Measurements from ENCODE around the gene ADAMTS9.

ADAMTS9 gene

GRCh38 chr3:64650715-64651114 is 37.1 kb downstream of the ADAMTS9 start:
- no peak for DNase-seq

GRCh38 chr3:64650096-64650622 is 37.6 kb downstream of the ADAMTS9 start:
- DNase-seq, result peak; percentile 10

- no peak for DNase-seq
Measured at GRCh38 chr3:64648927-64649906, 38.6 kb downstream of the ADAMTS9 start.

GRCh38 chr3:64647825-64648224 is 40.0 kb downstream of the ADAMTS9 start:
- DNase-seq, result no peak

GRCh38 chr3:64645243-64645642 is 42.6 kb downstream of the ADAMTS9 start:
- DNase-seq, result no peak

GRCh38 chr3:64644483-64644882 is 43.3 kb downstream of the ADAMTS9 start:
- DNase-seq, result no peak

- DNase-seq, result no peak
Measured at GRCh38 chr3:64642327-64643151, 45.3 kb downstream of the ADAMTS9 start.

- peak; percentile 17 for DNase-seq
Measured at GRCh38 chr3:64638981-64639481, 48.8 kb downstream of the ADAMTS9 start.

GRCh38 chr3:64638511-64638910 is 49.3 kb downstream of the ADAMTS9 start:
- DNase-seq, result no peak

- no peak for DNase-seq
Measured at GRCh38 chr3:64634417-64634816, 53.4 kb downstream of the ADAMTS9 start.

- DNase-seq, result no peak
Measured at GRCh38 chr3:64631951-64632350, 55.8 kb downstream of the ADAMTS9 start.

- DNase-seq, result no peak
Measured at GRCh38 chr3:64627471-64628321, 60.1 kb downstream of the ADAMTS9 start.

- no peak for DNase-seq
Measured at GRCh38 chr3:64627042-64627441, 60.8 kb downstream of the ADAMTS9 start.

- DNase-seq, result no peak
Measured at GRCh38 chr3:64625381-64625780, 62.4 kb downstream of the ADAMTS9 start.

GRCh38 chr3:64623125-64623524 is 64.7 kb downstream of the ADAMTS9 start:
- no peak for DNase-seq

- no peak for DNase-seq
Measured at GRCh38 chr3:64621726-64622395, 65.9 kb downstream of the ADAMTS9 start.

GRCh38 chr3:64621275-64621674 is 66.5 kb downstream of the ADAMTS9 start:
- DNase-seq, result no peak

GRCh38 chr3:64620020-64620419 is 67.8 kb downstream of the ADAMTS9 start:
- no peak for DNase-seq

GRCh38 chr3:64619216-64619615 is 68.6 kb downstream of the ADAMTS9 start:
- no peak for DNase-seq

GRCh38 chr3:64617610-64618009 is 70.2 kb downstream of the ADAMTS9 start:
- no peak for DNase-seq

- no peak for DNase-seq
Measured at GRCh38 chr3:64616953-64617352, 70.8 kb downstream of the ADAMTS9 start.
